HG03571 (cell line): ENCODE data around the gene IGSF21.

Experiments
- ATAC-seq: cut with Tn5 transposase; IDR thresholded peaks from one replicate; pipeline ENCODE4 v1.9.1; 2021; ENCODE audit not compliant: unreplicated experiment

IGSF21 gene

DNA sequence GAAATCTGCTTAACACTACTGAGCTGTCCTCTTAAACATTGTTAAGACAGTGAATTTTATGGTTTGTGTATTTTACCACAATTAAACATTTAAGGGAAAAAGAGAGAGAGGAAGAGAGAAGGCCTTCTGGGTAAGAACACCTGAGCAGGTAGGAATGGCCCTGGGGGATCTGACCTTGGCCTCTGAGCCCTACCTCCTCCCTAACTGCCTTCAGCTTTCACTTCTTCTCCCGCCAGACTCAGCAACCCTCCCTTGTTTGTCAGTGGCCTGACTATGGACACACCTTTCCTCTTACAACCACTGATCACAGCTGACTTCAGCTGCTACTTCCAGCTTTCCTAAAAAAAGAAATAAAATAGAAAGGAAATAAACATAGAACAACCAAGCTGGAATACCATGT lies 13.5 kb upstream of the IGSF21 start:
- no peak for ATAC-seq

- ATAC-seq = no peak
These were observed 10.4 kb upstream of the IGSF21 start for GRCh38 chr1:18097206-18097605.

GRCh38 chr1:18099026-18099425 lies 8.6 kb upstream of the IGSF21 start:
- no peak for ATAC-seq

GRCh38 chr1:18100060-18100459 lies 7.5 kb upstream of the IGSF21 start:
- ATAC-seq = no peak

GRCh38 chr1:18100491-18101063 lies 7.0 kb upstream of the IGSF21 start:
- no peak for ATAC-seq

- ATAC-seq = no peak
These were observed 6.1 kb upstream of the IGSF21 start for GRCh38 chr1:18101508-18101907.

GRCh38 chr1:18103788-18104421 lies 3.7 kb upstream of the IGSF21 start:
- no peak for ATAC-seq

DNA sequence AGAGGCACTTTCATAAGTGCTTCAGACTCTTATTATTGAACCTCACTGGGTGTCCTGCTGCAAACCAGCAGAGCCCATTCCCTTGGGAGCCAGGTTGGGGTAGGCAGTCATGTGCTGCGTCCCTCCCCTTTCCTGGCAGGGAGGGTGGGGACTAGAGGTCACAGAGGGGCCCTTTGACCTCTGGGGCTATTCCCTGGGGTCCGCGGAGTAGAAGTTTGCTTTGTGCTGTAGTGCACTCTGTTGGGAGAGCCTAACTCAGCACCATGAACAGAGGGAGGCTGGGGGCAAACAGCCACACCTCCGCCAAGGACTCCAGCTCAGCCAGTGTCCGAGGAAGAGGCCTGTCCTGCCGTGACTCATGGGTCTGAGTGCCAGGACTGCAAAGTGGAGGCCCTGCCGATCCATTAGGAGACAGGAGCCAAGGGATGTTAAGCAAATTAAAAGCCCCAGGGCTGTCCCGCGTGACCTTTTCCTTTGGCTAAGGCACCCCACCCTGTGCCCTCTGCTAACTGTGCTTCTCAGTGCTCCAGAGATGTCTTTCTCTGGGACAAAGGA lies 3.0 kb upstream of the IGSF21 start:
- no peak for ATAC-seq

DNA sequence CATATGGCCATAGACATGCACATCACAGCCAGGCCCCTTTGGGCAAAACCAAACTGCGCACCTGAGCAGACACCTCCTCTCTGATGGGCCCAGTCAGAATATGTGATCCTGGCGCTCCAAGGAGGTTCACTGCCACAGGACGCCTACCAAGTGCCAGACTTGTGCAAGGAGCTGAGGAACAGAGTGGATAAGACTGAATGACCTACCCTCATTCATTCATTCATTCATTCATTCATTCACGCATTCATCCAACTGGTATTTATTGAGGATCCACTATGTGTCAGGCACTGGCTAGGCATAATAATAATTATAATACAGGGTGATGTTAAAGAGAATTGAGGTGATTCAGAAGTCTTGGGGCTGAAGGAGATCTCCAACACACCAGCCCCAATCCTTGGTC lies 2.4 kb upstream of the IGSF21 start:
- no peak for ATAC-seq

DNA sequence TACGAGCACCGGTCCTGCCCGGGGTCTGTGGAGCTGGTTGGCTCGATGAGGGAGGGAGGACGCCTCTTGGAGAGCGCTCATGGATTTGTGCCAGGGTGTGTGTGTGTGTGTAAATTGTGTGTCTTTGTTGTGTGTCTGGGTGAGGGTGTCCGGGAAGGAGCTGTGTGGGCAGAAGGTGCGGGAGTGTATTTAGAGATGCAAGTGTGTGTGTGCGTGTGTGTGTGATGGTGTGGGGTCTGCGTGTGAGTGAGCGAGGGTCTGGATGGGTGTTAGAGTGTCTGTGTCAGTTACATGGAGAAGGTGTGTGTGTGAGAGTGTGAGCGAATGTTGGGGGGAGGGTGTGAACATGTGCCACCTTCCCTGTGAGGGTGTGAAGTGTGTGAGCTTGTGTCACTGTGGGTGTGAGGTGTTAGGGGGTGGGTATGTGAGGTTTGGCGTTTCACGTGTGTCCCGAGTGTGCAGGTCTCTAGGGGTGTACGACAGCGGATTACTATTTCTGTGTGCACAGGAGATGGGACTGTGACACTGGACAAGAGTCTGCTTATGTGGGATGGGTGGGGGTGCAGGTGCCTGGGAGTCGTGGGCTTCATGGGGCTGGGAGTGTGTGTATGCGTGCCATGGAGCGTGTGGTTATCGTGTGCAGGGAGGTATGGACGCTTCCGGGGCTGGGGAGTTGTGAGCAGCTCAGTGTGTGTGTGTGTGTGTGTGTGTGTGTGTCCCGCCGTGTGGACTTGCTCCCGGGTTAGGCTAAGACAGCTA lies 880 bp downstream of the IGSF21 start:
- ATAC-seq = no peak

DNA sequence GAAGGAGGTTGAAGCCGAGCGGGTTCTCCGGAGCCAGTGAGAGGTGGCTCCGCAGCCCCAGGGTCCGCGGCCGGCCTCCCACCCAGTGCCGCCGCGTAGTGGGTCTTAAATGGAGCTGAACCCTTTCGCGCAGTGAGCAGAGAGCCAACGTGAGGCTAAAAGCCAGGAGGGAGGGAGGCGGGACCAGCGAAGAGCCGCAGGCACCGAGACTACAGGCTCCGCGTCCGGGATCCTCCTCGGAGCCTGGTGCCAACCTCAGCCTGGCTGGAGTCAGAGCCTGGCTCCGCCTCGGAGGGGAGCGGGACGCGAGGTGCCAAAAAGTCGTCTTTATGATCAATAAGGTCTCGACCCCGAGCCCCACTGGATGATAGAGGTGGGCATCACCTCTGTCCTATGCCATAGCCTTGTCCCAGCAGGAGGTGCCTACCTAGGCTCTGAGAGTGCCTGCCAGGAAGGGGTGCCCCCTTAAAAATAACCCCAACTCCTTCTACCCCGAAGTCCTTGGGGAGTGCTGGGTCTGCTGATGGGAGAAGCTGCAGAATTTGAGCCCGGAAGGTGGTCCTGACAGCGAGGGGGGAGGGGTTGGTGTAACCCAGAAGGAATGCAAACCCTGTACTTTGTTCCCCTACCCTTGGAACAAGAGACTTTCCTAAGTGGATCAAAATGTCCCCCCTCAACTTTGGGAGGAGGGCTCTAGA lies 1.6 kb downstream of the IGSF21 start:
- ATAC-seq = no peak

GRCh38 chr1:18109756-18110597 lies 2.4 kb downstream of the IGSF21 start:
- ATAC-seq = no peak

GRCh38 chr1:18110598-18110939 lies 3.0 kb downstream of the IGSF21 start:
- ATAC-seq = no peak

DNA sequence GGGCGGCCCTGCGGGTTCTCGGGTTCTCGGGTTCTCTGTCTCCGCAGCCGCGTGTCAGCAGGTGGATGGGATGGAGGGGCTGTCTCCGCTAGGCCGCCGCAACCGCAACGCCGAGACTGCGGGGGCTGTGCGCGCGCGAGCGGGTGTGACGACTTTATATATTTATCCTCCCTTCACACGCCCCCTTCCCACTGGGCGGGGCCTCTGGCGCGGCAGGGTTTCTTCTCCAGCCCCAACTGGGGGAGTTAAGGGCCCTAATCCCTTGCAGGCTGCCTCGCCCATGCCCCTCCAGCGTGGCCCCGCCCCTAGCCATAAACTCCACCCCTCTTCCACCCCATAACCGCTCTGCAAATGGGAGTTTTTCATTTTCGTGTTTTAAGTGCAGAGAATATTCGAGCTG lies 3.4 kb downstream of the IGSF21 start:
- no peak for ATAC-seq

DNA sequence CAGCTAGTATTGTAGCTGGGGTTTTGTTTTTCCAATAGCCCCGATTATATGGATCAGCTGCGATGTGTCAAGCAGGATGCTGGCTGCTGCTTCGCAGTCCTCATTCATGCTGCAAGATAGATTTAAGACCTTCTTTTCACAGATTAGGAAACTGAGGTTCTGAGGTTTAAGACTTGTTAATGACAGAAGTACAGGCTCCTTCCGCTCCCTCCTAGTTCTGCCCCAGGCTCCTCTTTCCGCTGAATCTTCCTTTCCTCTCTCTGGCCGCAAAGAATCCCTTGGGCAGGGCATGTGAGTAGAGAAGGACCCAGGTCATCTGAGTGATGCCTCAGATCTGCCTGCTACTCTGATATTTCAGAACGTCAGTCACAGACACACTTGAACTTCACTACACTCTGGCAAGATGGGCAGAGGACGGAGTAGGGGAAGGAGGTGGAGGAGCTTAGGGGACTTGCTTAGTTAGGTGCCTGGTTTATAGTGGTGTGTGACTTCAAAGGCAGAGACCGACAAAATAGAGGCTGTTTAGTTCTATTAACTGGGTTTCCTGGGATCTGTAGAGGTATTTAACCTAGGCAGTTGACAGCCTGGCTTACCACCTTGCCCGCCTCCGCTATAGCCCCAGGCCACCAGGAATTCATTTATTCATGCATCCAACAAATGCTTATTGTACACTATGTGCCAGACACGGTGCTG lies 4.2 kb downstream of the IGSF21 start:
- ATAC-seq = no peak

DNA sequence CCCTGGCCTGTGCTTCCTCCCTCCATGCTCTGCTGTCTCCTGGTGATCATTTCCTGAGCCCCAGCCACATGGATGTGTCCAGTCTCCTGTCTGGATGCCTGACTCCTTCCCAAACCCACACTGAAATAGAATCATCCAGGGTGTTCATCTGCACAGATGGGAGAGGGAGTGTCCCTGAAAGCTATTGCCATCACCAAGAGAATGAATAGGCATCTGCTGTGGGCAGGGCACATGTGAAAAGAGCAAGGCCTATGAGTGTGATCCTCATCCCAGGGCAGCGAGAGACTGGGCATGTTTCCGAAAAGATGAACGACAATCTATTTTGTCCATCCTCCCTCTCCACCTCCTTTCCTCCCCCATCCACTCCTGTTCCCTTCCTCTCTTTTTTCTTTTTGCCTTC lies 5.0 kb downstream of the IGSF21 start:
- no peak for ATAC-seq

GRCh38 chr1:18114726-18115410 lies 7.3 kb downstream of the IGSF21 start:
- ATAC-seq = no peak

- ATAC-seq = no peak
These were observed 9.2 kb downstream of the IGSF21 start for GRCh38 chr1:18116777-18117176.

DNA sequence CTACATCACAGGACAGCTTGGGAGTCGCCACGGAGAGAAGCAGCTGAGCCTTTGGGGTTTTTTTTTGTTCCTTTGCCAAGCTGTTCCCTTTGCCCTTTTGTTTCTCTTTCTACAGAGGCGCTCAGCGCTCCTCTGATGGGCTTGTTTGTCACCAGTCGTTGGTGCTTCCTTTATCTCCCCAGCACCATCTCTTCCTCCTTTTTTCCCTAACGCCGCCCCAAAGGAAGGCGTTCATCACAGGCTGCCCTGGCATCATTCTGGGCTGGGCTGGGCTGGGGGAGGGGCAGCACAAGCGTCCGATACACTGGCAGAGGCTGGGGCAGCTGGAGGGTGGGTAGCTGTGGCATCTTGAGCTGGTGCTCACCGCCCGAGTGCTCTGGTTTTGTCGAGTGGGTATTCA lies 10.5 kb downstream of the IGSF21 start:
- no peak for ATAC-seq

GRCh38 chr1:18118491-18118890 lies 10.9 kb downstream of the IGSF21 start:
- ATAC-seq = no peak
